ENCODE measurements around the gene CELF2.

DNA sequence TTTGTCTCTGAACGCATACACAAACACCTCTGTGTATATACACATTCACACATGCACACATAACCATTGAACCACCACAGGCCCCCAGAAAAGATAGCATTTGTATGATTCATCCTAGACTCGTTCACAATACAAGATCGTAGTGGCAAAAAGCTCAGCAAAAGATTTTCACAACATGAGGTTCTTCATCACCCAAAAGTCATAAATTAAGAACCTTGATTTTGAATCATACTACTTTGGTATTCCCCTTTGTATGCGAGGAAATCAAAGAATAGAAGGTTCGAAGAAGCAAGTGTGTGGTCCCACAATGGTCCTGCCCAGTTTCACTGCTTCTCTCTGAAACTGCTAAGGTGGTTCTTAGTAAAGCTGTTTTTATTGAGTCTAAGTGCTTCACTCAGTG is 200.7 kb downstream of the CELF2 start:
- no peak for TF ChIP-seq ESRRG (CRISPR knock-in tag; IDR thresholded peaks at IDR 0.05)
- TF ChIP-seq PPARA (CRISPR knock-in tag; IDR thresholded peaks at IDR 0.05; ENCODE audit: borderline replicate concordance) = no peak
- TF ChIP-seq ZNF565 (CRISPR knock-in tag; conservative IDR thresholded peaks at IDR 0.05; ENCODE audit: low read depth) = no peak
- TF ChIP-seq BACH2 (CRISPR knock-in tag; IDR thresholded peaks at IDR 0.05; ENCODE audit: borderline replicate concordance) = no peak
- no peak for TF ChIP-seq ZFP3 (CRISPR knock-in tag; IDR thresholded peaks at IDR 0.05)
- TF ChIP-seq SNAI2 (CRISPR knock-in tag; IDR thresholded peaks at IDR 0.05) = no peak
- TF ChIP-seq PATZ1 (CRISPR knock-in tag; IDR thresholded peaks at IDR 0.05; ENCODE audit: borderline replicate concordance) = no peak
- no peak for TF ChIP-seq TSHZ2 (CRISPR knock-in tag; IDR thresholded peaks at IDR 0.05)
- TF ChIP-seq ARNTL (CRISPR knock-in tag; IDR thresholded peaks at IDR 0.05; ENCODE audit: borderline replicate concordance, low read depth) = no peak
- no peak for TF ChIP-seq OSR1 (CRISPR knock-in tag; IDR thresholded peaks at IDR 0.05)
- no peak for TF ChIP-seq ZNF8 (CRISPR knock-in tag; IDR thresholded peaks at IDR 0.05)

All from SK-N-SH treated with all-trans-retinoic acid at 6 μM for 48 hours (cell line).